NCI-H524 treated with DMSO at 0.1 percent for 48 hours (cell line): ENCODE data around the gene SF3B1.
"Not testable (repeated sequence)": the region's sequence is repeated elsewhere in the genome, so short reads cannot be mapped to it uniquely, and the experiment has no call there.

Experiments
- DNase-seq: peaks from one replicate; lab custom pipeline; 2025; lab: John Stamatoyannopoulos, UW

Gene SF3B1

GRCh38 chr2:197379918-197380309 is 54.9 kb downstream of the SF3B1 start:
- not testable (repeated sequence) for DNase-seq

GRCh38 chr2:197379308-197379917 is 55.4 kb downstream of the SF3B1 start:
- DNase-seq: not testable (repeated sequence)

- peak; percentile 69 for DNase-seq
Measured at GRCh38 chr2:197378494-197379307, 56.1 kb downstream of the SF3B1 start.

- DNase-seq: no peak
Measured at GRCh38 chr2:197378086-197378485, 56.7 kb downstream of the SF3B1 start.

- no peak for DNase-seq
Measured at GRCh38 chr2:197377670-197378069, 57.2 kb downstream of the SF3B1 start.

GRCh38 chr2:197372592-197372991 is 62.2 kb downstream of the SF3B1 start:
- no peak for DNase-seq

- not testable (repeated sequence) for DNase-seq
Measured at GRCh38 chr2:197370664-197371063, 64.2 kb downstream of the SF3B1 start.

GRCh38 chr2:197369933-197370320 is 64.9 kb downstream of the SF3B1 start:
- no peak for DNase-seq

GRCh38 chr2:197369228-197369932 is 65.4 kb downstream of the SF3B1 start:
- no peak for DNase-seq

- DNase-seq: no peak
Measured at GRCh38 chr2:197368412-197368811, 66.4 kb downstream of the SF3B1 start.

GRCh38 chr2:197363998-197364397 is 70.8 kb downstream of the SF3B1 start:
- DNase-seq: no peak

- no peak for DNase-seq
Measured at GRCh38 chr2:197360744-197361156, 74.1 kb downstream of the SF3B1 start.

- DNase-seq: no peak
Measured at GRCh38 chr2:197359859-197360258, 75.0 kb downstream of the SF3B1 start.

- no peak for DNase-seq
Measured at GRCh38 chr2:197358931-197359330, 75.9 kb downstream of the SF3B1 start.

GRCh38 chr2:197357986-197358385 is 76.8 kb downstream of the SF3B1 start:
- DNase-seq: no peak

GRCh38 chr2:197356136-197356535 is 78.7 kb downstream of the SF3B1 start:
- DNase-seq: no peak

- DNase-seq: no peak
Measured at GRCh38 chr2:197354169-197354558, 80.7 kb downstream of the SF3B1 start.

- DNase-seq: no peak
Measured at GRCh38 chr2:197353393-197354168, 81.2 kb downstream of the SF3B1 start.

GRCh38 chr2:197349699-197350098 is 85.1 kb downstream of the SF3B1 start:
- no peak for DNase-seq

GRCh38 chr2:197348721-197349360 is 86.0 kb downstream of the SF3B1 start:
- DNase-seq: no peak

- no peak for DNase-seq
Measured at GRCh38 chr2:197345846-197346370, 88.9 kb downstream of the SF3B1 start.
